ENCODE results near the gene ITPKB. TPM values are rescaled to one million over a fixed set of nuclear protein-coding genes. Genes with fewer than 3 reads are reported as not detected.
A peak's percentile ranks its signal among the peaks of the same experiment; 100 is the strongest.

ITPKB gene
- total and polyA plus RNA-seq, 4 experiments from 2014 or later, result 52.2 to 159 (median 104) TPM

DNA sequence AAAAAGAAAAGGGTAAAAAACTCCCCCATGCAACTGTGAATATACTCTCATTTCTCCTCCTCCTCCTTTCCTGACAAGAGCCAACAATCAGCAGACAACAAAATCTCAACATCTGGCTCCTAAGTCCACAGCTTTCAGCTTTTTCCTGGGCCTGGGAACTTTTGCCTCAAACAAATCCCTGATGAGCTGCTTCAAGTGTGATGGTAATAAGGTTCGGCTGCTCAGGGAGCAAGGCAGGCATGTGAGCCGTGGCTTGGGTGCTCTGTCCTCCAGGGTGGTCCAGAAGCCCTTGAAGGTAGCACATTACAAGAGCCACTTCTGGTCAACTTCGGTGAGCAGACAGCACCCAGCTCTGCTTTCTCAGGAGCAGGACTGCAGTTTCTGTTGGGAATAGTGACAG lies 46.3 kb downstream of the ITPKB start:
- Histone ChIP-seq H3K27ac (ENCODE audit: low read depth, low read length) (peak overlapping the region; percentile 89), H3K9me3 (ENCODE audit: control insufficient read depth in 1 of 2, low read length in 2 of 2) (no peaks in the 10 kb centered on the region), H3K36me3 (ENCODE audit: insufficient read depth, low read length) (peaks cover 2% of the 10 kb centered on the region), H3K27me3 (ENCODE audit: insufficient read depth, low read length) (no peaks in the 10 kb centered on the region), H3K4me1 (ENCODE audit: insufficient read depth, low read length) (peaks cover 97% of the 10 kb centered on the region), H3K4me3 (ENCODE audit: low read length in 2 of 2) (no peak overlapping the region)
- H3K9me3 Mint-ChIP-seq, result peaks cover 0 to 6% (median 0%) of the 10 kb centered on the region in 8 donors
- H3K36me3 Mint-ChIP-seq, result peaks cover 39 to 85% of the 10 kb centered on the region in 2 donors
- peak overlapping the region; percentile 93 to 99 (median 99) for H3K27ac Mint-ChIP-seq
- DNase-seq, result peak in 1 of 5 donors; percentile 18
- peaks cover 87 to 100% (median 94%) of the 10 kb centered on the region in 4 donors for H3K4me1 Mint-ChIP-seq
- POLR2A ChIA-PET (ENCODE audit: partially characterized antibody), result interaction anchor here (1.1 to 3.8 kb wide), 8 partner anchors 11 to 132 kb away, joined by 3 to 19 read pairs (median 8); partner anchors contain the start of gene ITPKB
- peak overlapping the region in 6 of 8 donors; percentile 4 to 77 (median 34) for H3K4me3 Mint-ChIP-seq
- CTCF ChIA-PET (ENCODE audit: partially characterized antibody), result interaction anchor here (1.0 to 1.7 kb wide), 7 partner anchors 10 to 136 kb away, joined by 3 to 7 read pairs (median 4); partner anchors contain the start of gene ITPKB
- intact Hi-C loops (cut with micrococcal nuclease), result loop anchor here (5.0 to 10.0 kb wide), 2 partner anchors 36 to 138 kb away; no protein-coding TSS in a partner anchor
- no peaks in the 10 kb centered on the region for H3K27me3 Mint-ChIP-seq

DNA sequence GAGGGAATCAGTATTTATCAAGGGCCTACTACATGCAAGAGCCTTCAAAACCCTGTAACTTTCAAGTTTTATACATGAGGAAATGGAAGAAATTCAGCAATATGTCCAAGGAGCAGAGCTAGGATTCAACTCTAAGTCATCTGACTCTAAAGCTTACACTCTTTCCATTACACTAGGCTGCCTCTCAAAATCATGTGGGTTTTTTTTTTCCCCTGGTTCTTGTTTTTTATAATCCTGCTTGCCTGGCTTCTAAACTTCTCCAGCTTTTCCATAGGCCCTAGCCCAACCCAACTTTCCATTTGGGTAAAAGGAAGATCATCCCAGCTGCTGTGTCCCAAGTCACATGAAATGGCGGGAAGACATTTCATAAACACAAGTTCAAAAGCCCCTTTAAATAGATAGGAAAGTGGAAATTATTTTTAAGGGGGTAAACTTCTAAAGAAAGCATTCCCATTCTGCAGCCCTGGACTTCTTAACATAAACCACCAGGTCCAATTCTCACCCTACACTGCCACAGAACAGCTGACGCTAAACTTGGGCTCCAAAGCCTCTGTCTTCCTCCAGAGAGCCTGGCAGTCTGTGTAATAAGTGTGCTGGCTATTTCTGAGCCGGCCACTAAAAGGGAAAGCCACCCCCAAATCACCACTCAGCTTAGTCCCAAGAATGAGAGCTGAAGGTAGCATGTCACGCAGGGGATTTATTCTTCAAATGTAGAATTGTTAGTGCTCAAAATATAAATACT lies 46.9 kb downstream of the ITPKB start:
- Histone ChIP-seq H3K4me1 (ENCODE audit: insufficient read depth, low read length) (peaks cover 97% of the 10 kb centered on the region), H3K36me3 (ENCODE audit: insufficient read depth, low read length) (peaks cover 1% of the 10 kb centered on the region), H3K27me3 (ENCODE audit: insufficient read depth, low read length) (no peaks in the 10 kb centered on the region), H3K9me3 (ENCODE audit: control insufficient read depth in 1 of 2, low read length in 2 of 2) (no peaks in the 10 kb centered on the region), H3K27ac (ENCODE audit: low read depth, low read length) (peak overlapping the region; percentile 89), H3K4me3 (ENCODE audit: low read length in 2 of 2) (no peak overlapping the region)
- Mint-ChIP-seq H3K4me3 (peak overlapping the region in 7 of 8 donors; percentile 32 to 77 (median 69)), H3K27ac (peak overlapping the region; percentile 94 to 99 (median 99)), H3K27me3 (no peaks in the 10 kb centered on the region), H3K4me1 (peaks cover 87 to 100% (median 94%) of the 10 kb centered on the region in 4 donors), H3K9me3 (peaks cover 0 to 6% (median 0%) of the 10 kb centered on the region in 8 donors), H3K36me3 (peaks cover 39 to 85% of the 10 kb centered on the region in 2 donors)
- POLR2A ChIA-PET (ENCODE audit: partially characterized antibody), result interaction anchor here (0.6 to 3.8 kb wide), 10 partner anchors 11 to 46 kb away, joined by 3 to 19 read pairs (median 4); partner anchors contain the start of gene ITPKB
- intact Hi-C loops (cut with micrococcal nuclease), result loop anchor here (5.0 to 10.0 kb wide), 2 partner anchors 35 to 137 kb away; no protein-coding TSS in a partner anchor
- CTCF ChIA-PET (ENCODE audit: partially characterized antibody), result interaction anchor here (0.7 to 1.7 kb wide), 10 partner anchors 11 to 136 kb away, joined by 3 to 7 read pairs (median 4); partner anchors contain the start of gene ITPKB
- DNase-seq, result peak in 1 of 5 donors; percentile 15

DNA sequence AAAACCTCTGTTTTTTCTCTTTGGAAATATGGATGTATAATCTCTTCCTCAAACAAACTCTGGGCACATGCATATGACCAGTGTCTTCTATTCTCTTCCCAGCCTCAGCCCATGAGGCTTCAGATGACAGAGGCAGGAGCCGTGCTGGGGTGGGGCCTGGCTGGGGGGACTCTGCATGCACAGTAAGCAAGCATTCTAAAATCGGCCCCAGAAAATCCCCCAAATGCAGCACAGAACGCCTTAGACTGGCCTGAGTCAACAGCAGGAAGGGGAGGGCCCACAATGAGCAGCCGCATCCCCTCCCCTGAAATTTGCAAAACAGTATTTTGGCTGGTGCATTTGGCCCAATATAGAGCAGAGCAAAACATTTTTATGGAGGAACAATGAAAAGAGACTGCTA lies 47.8 kb downstream of the ITPKB start:
- Histone ChIP-seq H3K4me3 (ENCODE audit: low read length in 2 of 2) (no peak overlapping the region), H3K36me3 (ENCODE audit: insufficient read depth, low read length) (peaks cover 11% of the 10 kb centered on the region), H3K27me3 (ENCODE audit: insufficient read depth, low read length) (no peaks in the 10 kb centered on the region), H3K4me1 (ENCODE audit: insufficient read depth, low read length) (peaks cover 97% of the 10 kb centered on the region), H3K27ac (ENCODE audit: low read depth, low read length) (peak overlapping the region; percentile 89), H3K9me3 (ENCODE audit: control insufficient read depth in 1 of 2, low read length in 2 of 2) (no peaks in the 10 kb centered on the region)
- POLR2A ChIA-PET (ENCODE audit: partially characterized antibody), result interaction anchor here (1.3 to 3.8 kb wide), 7 partner anchors 12 to 47 kb away, joined by 3 to 19 read pairs (median 7); partner anchors contain the start of gene ITPKB
- CTCF ChIA-PET (ENCODE audit: partially characterized antibody), result interaction anchor here (0.7 to 1.7 kb wide), 4 partner anchors 12 to 137 kb away, joined by 3 to 7 read pairs (median 4); no protein-coding TSS in a partner anchor
- intact Hi-C loops (cut with micrococcal nuclease), result loop anchor here (1.0 to 10.0 kb wide), 5 partner anchors 11 to 136 kb away; no protein-coding TSS in a partner anchor
- H3K27me3 Mint-ChIP-seq, result no peaks in the 10 kb centered on the region
- H3K4me1 Mint-ChIP-seq, result peaks cover 87 to 100% (median 93%) of the 10 kb centered on the region in 4 donors
- H3K9me3 Mint-ChIP-seq, result peaks cover 0 to 4% (median 0%) of the 10 kb centered on the region in 8 donors
- H3K4me3 Mint-ChIP-seq, result peak overlapping the region in 7 of 8 donors; percentile 60 to 77 (median 70)
- peak overlapping the region; percentile 94 to 99 (median 99) for H3K27ac Mint-ChIP-seq
- peaks cover 36 to 84% of the 10 kb centered on the region in 2 donors for H3K36me3 Mint-ChIP-seq
- peak; percentile 45 to 93 (median 59) for DNase-seq

DNA sequence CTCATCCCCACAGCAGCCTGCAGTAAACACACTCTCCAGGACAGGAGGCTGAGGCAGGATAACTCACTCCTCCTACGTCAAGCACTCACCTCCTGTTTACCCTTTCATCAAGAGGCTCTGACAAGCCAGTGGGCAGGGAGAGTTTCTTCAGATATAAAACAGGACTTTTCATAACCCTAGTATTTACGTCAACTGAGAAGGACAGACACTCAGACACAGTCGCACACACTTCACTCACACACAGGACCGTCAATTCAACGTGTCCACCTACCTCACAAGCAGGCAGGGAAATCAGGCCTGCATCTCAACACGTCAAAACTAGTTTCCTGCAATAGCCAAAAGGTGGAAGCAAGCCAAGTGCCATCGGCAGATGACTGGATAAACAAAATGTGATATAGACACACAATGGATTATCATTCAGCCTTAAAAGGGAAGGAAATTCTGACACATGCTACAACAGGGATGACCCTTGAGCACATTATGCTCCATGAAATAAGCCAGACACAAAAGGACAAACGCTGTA lies 48.6 kb downstream of the ITPKB start:
- peaks cover 85 to 100% (median 94%) of the 10 kb centered on the region in 4 donors for H3K4me1 Mint-ChIP-seq
- peaks cover 31 to 84% of the 10 kb centered on the region in 2 donors for H3K36me3 Mint-ChIP-seq
- peaks cover 0 to 4% (median 0%) of the 10 kb centered on the region in 8 donors for H3K9me3 Mint-ChIP-seq
- intact Hi-C loops (cut with micrococcal nuclease), result loop anchor here (2.0 to 10.0 kb wide), 3 partner anchors 14 to 136 kb away; no protein-coding TSS in a partner anchor
- H3K4me3 Mint-ChIP-seq, result peak overlapping the region; percentile 60 to 79 (median 74)
- H3K4me3 ChIP-seq (ENCODE audit: low read length in 2 of 2), result no peak overlapping the region
- peaks cover 11% of the 10 kb centered on the region for H3K36me3 ChIP-seq (ENCODE audit: insufficient read depth, low read length)
- CTCF ChIA-PET (ENCODE audit: partially characterized antibody), result interaction anchor here (1.3 kb wide), 1 partner anchor 56 kb away, joined by 3 read pairs; no protein-coding TSS in a partner anchor
- peaks cover 99% of the 10 kb centered on the region for H3K4me1 ChIP-seq (ENCODE audit: insufficient read depth, low read length)
- no peaks in the 10 kb centered on the region for H3K27me3 Mint-ChIP-seq
- peak; percentile 76 to 93 (median 78) for DNase-seq
- no peaks in the 10 kb centered on the region for H3K27me3 ChIP-seq (ENCODE audit: insufficient read depth, low read length)
- H3K9me3 ChIP-seq (ENCODE audit: control insufficient read depth in 1 of 2, low read length in 2 of 2), result no peaks in the 10 kb centered on the region
- POLR2A ChIA-PET (ENCODE audit: partially characterized antibody), result no interaction called here
- H3K27ac Mint-ChIP-seq, result peak overlapping the region; percentile 94 to 99 (median 99)
- H3K27ac ChIP-seq (ENCODE audit: low read depth, low read length), result peak overlapping the region; percentile 89

DNA sequence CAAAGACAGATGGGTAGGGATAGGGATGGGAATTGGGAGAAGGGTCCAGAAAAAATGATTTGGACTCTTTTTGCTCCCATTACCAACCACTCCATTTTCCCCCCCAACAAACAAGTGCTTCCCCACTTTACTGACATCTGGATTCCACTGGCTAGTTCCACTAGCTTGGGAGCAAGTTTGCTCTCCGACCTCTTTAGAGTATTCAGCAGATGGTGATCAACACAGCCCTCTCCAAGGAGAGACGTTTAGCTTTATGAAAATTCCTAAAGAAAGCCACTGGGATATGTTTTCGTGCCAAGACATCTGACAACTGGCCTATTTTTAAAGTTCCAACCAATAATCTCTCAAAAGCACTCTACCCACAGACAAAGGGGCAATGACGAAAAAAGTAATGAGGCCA lies 50.3 kb downstream of the ITPKB start:
- Mint-ChIP-seq H3K36me3 (peaks cover 41 to 86% of the 10 kb centered on the region in 2 donors), H3K4me1 (peaks cover 90 to 100% (median 97%) of the 10 kb centered on the region in 4 donors), H3K27ac (peak overlapping the region; percentile 94 to 99 (median 99)), H3K9me3 (peaks cover 0 to 6% (median 0%) of the 10 kb centered on the region in 8 donors), H3K27me3 (no peaks in the 10 kb centered on the region), H3K4me3 (peak overlapping the region in 4 of 8 donors; percentile 33 to 70 (median 51))
- H3K4me3 ChIP-seq (ENCODE audit: low read length in 2 of 2), result no peak overlapping the region
- no peaks in the 10 kb centered on the region for H3K27me3 ChIP-seq (ENCODE audit: insufficient read depth, low read length)
- H3K4me1 ChIP-seq (ENCODE audit: insufficient read depth, low read length), result peaks cover 100% of the 10 kb centered on the region
- intact Hi-C loops (cut with micrococcal nuclease), result loop anchor here (5.0 kb wide), 1 partner anchor 138 kb away; no protein-coding TSS in a partner anchor
- H3K9me3 ChIP-seq (ENCODE audit: control insufficient read depth in 1 of 2, low read length in 2 of 2), result no peaks in the 10 kb centered on the region
- ChIA-PET POLR2A (ENCODE audit: partially characterized antibody) (interaction anchor here (1.5 to 4.1 kb wide), 5 partner anchors 11 to 23 kb away, joined by 4 to 27 read pairs (median 10); no protein-coding TSS in a partner anchor), CTCF (ENCODE audit: partially characterized antibody) (interaction anchor here (1.1 to 6.0 kb wide), 10 partner anchors 8 to 64 kb away, joined by 3 to 80 read pairs (median 8); no protein-coding TSS in a partner anchor)
- H3K27ac ChIP-seq (ENCODE audit: low read depth, low read length), result peak overlapping the region; percentile 89
- H3K36me3 ChIP-seq (ENCODE audit: insufficient read depth, low read length), result peaks cover 11% of the 10 kb centered on the region
- peak in 1 of 5 donors; percentile 15 for DNase-seq

DNA sequence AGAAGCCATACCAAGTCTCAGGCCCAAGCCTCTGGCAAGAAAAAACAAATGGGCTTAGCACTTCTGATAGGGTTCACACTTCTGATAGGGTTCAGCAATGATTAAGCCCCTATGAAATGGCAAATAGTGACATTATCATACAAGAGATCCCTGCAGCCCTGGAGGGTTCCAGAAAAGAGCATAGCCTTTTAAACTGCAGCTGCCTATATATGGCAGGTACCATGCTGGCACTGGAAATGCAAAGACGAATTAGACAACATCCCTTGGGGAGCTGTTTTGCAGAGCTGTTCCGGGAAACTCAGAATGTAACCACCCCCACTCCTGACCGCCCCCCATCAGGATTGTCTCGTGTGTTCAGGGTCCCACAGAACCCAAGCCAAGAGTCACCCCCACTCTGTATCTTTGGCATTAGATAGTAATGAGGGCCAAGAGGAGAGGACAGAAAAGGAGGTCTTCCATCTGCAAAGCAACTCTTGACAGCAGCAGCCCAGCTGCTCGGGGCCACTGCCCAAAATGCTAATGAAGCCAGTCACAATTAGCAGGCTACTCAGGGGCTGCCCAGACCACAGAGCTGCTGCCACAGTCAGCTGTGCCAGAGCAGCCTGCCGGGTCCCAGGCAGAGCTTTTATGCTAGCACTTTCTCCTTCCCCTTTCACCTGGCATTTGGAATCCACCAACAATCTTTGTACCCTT lies 50.9 kb downstream of the ITPKB start:
- no peaks in the 10 kb centered on the region for H3K27me3 Mint-ChIP-seq
- H3K27ac Mint-ChIP-seq, result peak overlapping the region; percentile 94 to 99 (median 99)
- peak overlapping the region in 6 of 8 donors; percentile 35 to 70 (median 43) for H3K4me3 Mint-ChIP-seq
- POLR2A ChIA-PET (ENCODE audit: partially characterized antibody), result interaction anchor here (0.8 to 4.1 kb wide), 11 partner anchors 10 to 55 kb away, joined by 3 to 27 read pairs (median 6); no protein-coding TSS in a partner anchor
- Histone ChIP-seq H3K36me3 (ENCODE audit: insufficient read depth, low read length) (peaks cover 11% of the 10 kb centered on the region), H3K4me3 (ENCODE audit: low read length in 2 of 2) (no peak overlapping the region), H3K4me1 (ENCODE audit: insufficient read depth, low read length) (peaks cover 100% of the 10 kb centered on the region), H3K27me3 (ENCODE audit: insufficient read depth, low read length) (no peaks in the 10 kb centered on the region), H3K9me3 (ENCODE audit: control insufficient read depth in 1 of 2, low read length in 2 of 2) (no peaks in the 10 kb centered on the region), H3K27ac (ENCODE audit: low read depth, low read length) (peak overlapping the region; percentile 89)
- intact Hi-C loops (cut with micrococcal nuclease), result loop anchor here (5.0 kb wide), 1 partner anchor 139 kb away; no protein-coding TSS in a partner anchor
- CTCF ChIA-PET (ENCODE audit: partially characterized antibody), result interaction anchor here (0.7 to 6.0 kb wide), 25 partner anchors 9 to 263 kb away, joined by 3 to 80 read pairs (median 4); partner anchors contain the start of gene ITPKB
- H3K36me3 Mint-ChIP-seq, result peaks cover 42 to 86% of the 10 kb centered on the region in 2 donors
- peaks cover 91 to 100% (median 97%) of the 10 kb centered on the region in 4 donors for H3K4me1 Mint-ChIP-seq
- H3K9me3 Mint-ChIP-seq, result peaks cover 0 to 6% (median 0%) of the 10 kb centered on the region in 8 donors
- peak in 1 of 5 donors; percentile 38 for DNase-seq
